ENCODE results near the gene IRF1. TPM values are rescaled to one million over a fixed set of nuclear protein-coding genes. Genes with fewer than 3 reads are reported as not detected.

Gene IRF1
- total and polyA plus RNA-seq, 2 experiments from 2014 or later: 5.7 to 6.0 TPM

- no peaks in the 10 kb centered on the region for H3K9me3 ChIP-seq (ENCODE audit: low read depth)
- H3K27me3 ChIP-seq: no peaks in the 10 kb centered on the region
- no peak for DNase-seq (ENCODE audit: low read depth in 1 of 2, low spot score in 1 of 2)
- peaks cover 6% of the 10 kb centered on the region for H3K4me1 ChIP-seq (ENCODE audit: low read depth)
- H3K4me3 ChIP-seq: no peak overlapping the region
- no peaks in the 10 kb centered on the region for H3K36me3 ChIP-seq
- no peak for TF ChIP-seq CTCF (IDR thresholded peaks at IDR 0.05; ENCODE audit: low read depth, low read length)
- no peak overlapping the region for H3K27ac ChIP-seq
These were observed 14.3 kb downstream of the IRF1 start for GRCh38 chr5:132475987-132476875.

GRCh38 chr5:132475497-132475882 is 15.1 kb downstream of the IRF1 start:
- peak in 1 of 2 donors; percentile 56 for DNase-seq (ENCODE audit: low read depth in 1 of 2, low spot score in 1 of 2)
- TF ChIP-seq CTCF (IDR thresholded peaks at IDR 0.05; ENCODE audit: low read depth, low read length): no peak
- Histone ChIP-seq H3K9me3 (ENCODE audit: low read depth) (no peaks in the 10 kb centered on the region), H3K4me3 (no peak overlapping the region), H3K4me1 (ENCODE audit: low read depth) (peaks cover 6% of the 10 kb centered on the region), H3K27ac (no peak overlapping the region), H3K36me3 (no peaks in the 10 kb centered on the region), H3K27me3 (no peaks in the 10 kb centered on the region)

- Histone ChIP-seq H3K36me3 (no peaks in the 10 kb centered on the region), H3K4me1 (ENCODE audit: low read depth) (peaks cover 6% of the 10 kb centered on the region), H3K9me3 (ENCODE audit: low read depth) (no peaks in the 10 kb centered on the region), H3K27me3 (no peaks in the 10 kb centered on the region), H3K4me3 (no peak overlapping the region), H3K27ac (no peak overlapping the region)
- no peak for TF ChIP-seq CTCF (IDR thresholded peaks at IDR 0.05; ENCODE audit: low read depth, low read length)
- DNase-seq (ENCODE audit: low read depth in 1 of 2, low spot score in 1 of 2): no peak
These were observed 15.6 kb downstream of the IRF1 start for GRCh38 chr5:132474881-132475496.

GRCh38 chr5:132474131-132474723 is 16.3 kb downstream of the IRF1 start:
- Histone ChIP-seq H3K27me3 (no peaks in the 10 kb centered on the region), H3K4me1 (ENCODE audit: low read depth) (peaks cover 6% of the 10 kb centered on the region), H3K36me3 (no peaks in the 10 kb centered on the region), H3K9me3 (ENCODE audit: low read depth) (no peaks in the 10 kb centered on the region), H3K27ac (no peak overlapping the region), H3K4me3 (no peak overlapping the region)
- no peak for DNase-seq (ENCODE audit: low read depth in 1 of 2, low spot score in 1 of 2)
- no peak for TF ChIP-seq CTCF (IDR thresholded peaks at IDR 0.05; ENCODE audit: low read depth, low read length)

- Histone ChIP-seq H3K27ac (no peak overlapping the region), H3K36me3 (no peaks in the 10 kb centered on the region), H3K4me1 (ENCODE audit: low read depth) (peaks cover 6% of the 10 kb centered on the region), H3K27me3 (no peaks in the 10 kb centered on the region), H3K9me3 (ENCODE audit: low read depth) (no peaks in the 10 kb centered on the region), H3K4me3 (no peak overlapping the region)
- no peak for TF ChIP-seq CTCF (IDR thresholded peaks at IDR 0.05; ENCODE audit: low read depth, low read length)
- no peak for DNase-seq (ENCODE audit: low read depth in 1 of 2, low spot score in 1 of 2)
These were observed 16.9 kb downstream of the IRF1 start for GRCh38 chr5:132473668-132474067.
